Smooth muscle cell (in vitro differentiated cells): ENCODE results near the gene SMIM35. TPM values are rescaled to one million over a fixed set of nuclear protein-coding genes. Genes with fewer than 3 reads are reported as not detected.

Experiments
- DNase-seq: peaks from one replicate; lab custom pipeline; 2025; ENCODE audit not compliant: unreplicated experiment; lab: John Stamatoyannopoulos, UW
- H2AFZ ChIP-seq: fragments of 200-600 bp; sonication (generic); 2 replicates; pipeline ENCODE4 v1.6.0; 2016; ENCODE audit warnings: antibody characterized with exemption, low read depth, mild to moderate bottlenecking
- H3F3A ChIP-seq: fragments of 200-600 bp; sonication (generic); 2 replicates; pipeline ENCODE4 v1.6.0; 2017; ENCODE audit warnings: antibody characterized with exemption, low read depth
- H3K27ac ChIP-seq: fragments of 200-600 bp; sonication (generic); 2 replicates; pipeline ENCODE4 v1.5.1; 2016; ENCODE audit warnings: low read depth, mild to moderate bottlenecking
- H3K27me3 ChIP-seq: fragments of 200-600 bp; sonication (generic); 2 replicates; pipeline ENCODE4 v1.6.1; 2016; ENCODE audit warnings: low read depth, mild to moderate bottlenecking
- H3K36me3 ChIP-seq: fragments of 200-600 bp; sonication (generic); 2 replicates; pipeline ENCODE4 v1.5.1; 2016; ENCODE audit warnings: low read depth
- H3K4me1 ChIP-seq: fragments of 200-600 bp; sonication (generic); 2 replicates; pipeline ENCODE4 v1.5.1; 2016; ENCODE audit warnings: low read depth
- H3K4me2 ChIP-seq: fragments of 200-600 bp; sonication (generic); 2 replicates; pipeline ENCODE4 v1.6.0; 2016; ENCODE audit warnings: mild to moderate bottlenecking
- H3K4me3 ChIP-seq: fragments of 200-600 bp; sonication (generic); 2 replicates; pipeline ENCODE4 v1.5.1; 2016; ENCODE audit warnings: mild to moderate bottlenecking
- H3K79me2 ChIP-seq: fragments of 200-600 bp; sonication (generic); 2 replicates; pipeline ENCODE4 v1.6.0; 2016; ENCODE audit warnings: low read depth, mild to moderate bottlenecking
- H3K9ac ChIP-seq: fragments of 200-600 bp; sonication (generic); 2 replicates; pipeline ENCODE4 v1.6.0; 2016; ENCODE audit warnings: low read depth
- H3K9me3 ChIP-seq: fragments of 200-600 bp; sonication (generic); replicated peaks from 2 replicates; pipeline ENCODE4 v1.5.1; 2016; ENCODE audit warnings: low read depth
- H4K20me1 ChIP-seq: fragments of 200-600 bp; sonication (generic); 2 replicates; pipeline ENCODE4 v1.6.0; 2016; ENCODE audit warnings: low read depth
- WGBS: methylation state at CpG from one replicate; pipeline ENCODE4 v1.1.7; 2016; ENCODE audit warnings: low lambda C conversion rate; 5-methylcytosine and 5-hydroxymethylcytosine counted together
- polyA plus RNA-seq: library from polyadenylated mRNA; unstranded; fragments of >200 nt; fragmentation: Nextera tagmentation; extraction: Ambion mirVana; gene quantifications from 2 replicates; pipeline ENCODE4 v1.2.1, GENCODE V29; 2016
- total RNA-seq: library from RNA; depleted of rRNA; stranded (reverse); fragments of >200 nt; gene quantifications from 2 replicates; pipeline ENCODE4 v1.2.3, GENCODE V29; 2014
- TF ChIP-seq, protein P1 (sequence below): fragments of 200-600 bp; sonication (generic); IDR thresholded peaks from 2 replicates; pipeline ENCODE4 v1.5.1; 2017; ENCODE audit warnings: borderline replicate concordance, mild to moderate bottlenecking, antibody characterized with exemption; ENCODE audit not compliant: insufficient read depth, poor library complexity, severe bottlenecking

Gene SMIM35
- total and polyA plus RNA-seq, 2 experiments from 2014 or later: not detected

DNA sequence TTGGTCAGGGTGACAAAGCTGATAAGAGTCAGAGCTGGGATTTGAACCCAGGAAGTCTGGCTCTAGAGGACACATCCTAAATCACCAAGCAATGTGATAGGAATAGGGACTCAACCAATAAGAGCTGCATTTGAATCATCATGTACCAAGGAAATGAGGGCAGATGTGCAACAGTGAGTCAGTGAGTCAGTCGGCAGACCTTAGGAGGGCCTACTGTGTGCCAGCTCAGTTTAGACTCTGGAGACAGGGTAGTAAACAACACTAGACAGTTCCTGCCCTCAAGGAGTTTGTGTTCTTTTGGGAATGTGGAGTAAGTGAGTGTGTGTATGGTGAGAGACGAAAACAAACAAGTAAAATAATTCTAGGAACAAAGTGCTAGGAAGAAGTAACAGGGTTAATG lies 89.4 kb downstream of the SMIM35 start:
- no peaks in the 10 kb centered on the region for H3K27me3 ChIP-seq
- no peaks in the 10 kb centered on the region for H3K36me3 ChIP-seq
- TF ChIP-seq, protein P1, sequence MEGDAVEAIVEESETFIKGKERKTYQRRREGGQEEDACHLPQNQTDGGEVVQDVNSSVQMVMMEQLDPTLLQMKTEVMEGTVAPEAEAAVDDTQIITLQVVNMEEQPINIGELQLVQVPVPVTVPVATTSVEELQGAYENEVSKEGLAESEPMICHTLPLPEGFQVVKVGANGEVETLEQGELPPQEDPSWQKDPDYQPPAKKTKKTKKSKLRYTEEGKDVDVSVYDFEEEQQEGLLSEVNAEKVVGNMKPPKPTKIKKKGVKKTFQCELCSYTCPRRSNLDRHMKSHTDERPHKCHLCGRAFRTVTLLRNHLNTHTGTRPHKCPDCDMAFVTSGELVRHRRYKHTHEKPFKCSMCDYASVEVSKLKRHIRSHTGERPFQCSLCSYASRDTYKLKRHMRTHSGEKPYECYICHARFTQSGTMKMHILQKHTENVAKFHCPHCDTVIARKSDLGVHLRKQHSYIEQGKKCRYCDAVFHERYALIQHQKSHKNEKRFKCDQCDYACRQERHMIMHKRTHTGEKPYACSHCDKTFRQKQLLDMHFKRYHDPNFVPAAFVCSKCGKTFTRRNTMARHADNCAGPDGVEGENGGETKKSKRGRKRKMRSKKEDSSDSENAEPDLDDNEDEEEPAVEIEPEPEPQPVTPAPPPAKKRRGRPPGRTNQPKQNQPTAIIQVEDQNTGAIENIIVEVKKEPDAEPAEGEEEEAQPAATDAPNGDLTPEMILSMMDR: no peak
- no peak for DNase-seq
- no peak overlapping the region for H3K9ac ChIP-seq
- no peak overlapping the region for H3K4me3 ChIP-seq
- H3K4me1 ChIP-seq: peaks cover 5% of the 10 kb centered on the region
- no peaks in the 10 kb centered on the region for H4K20me1 ChIP-seq
- WGBS: 100% methylated on average over 2 of the region's 2 CpGs
- H3K27ac ChIP-seq: no peak overlapping the region
- no peak overlapping the region for H3K4me2 ChIP-seq
- H3F3A ChIP-seq: peaks cover 8% of the 10 kb centered on the region
- no peaks in the 10 kb centered on the region for H3K9me3 ChIP-seq
- no peaks in the 10 kb centered on the region for H3K79me2 ChIP-seq
- no peak overlapping the region for H2AFZ ChIP-seq

DNA sequence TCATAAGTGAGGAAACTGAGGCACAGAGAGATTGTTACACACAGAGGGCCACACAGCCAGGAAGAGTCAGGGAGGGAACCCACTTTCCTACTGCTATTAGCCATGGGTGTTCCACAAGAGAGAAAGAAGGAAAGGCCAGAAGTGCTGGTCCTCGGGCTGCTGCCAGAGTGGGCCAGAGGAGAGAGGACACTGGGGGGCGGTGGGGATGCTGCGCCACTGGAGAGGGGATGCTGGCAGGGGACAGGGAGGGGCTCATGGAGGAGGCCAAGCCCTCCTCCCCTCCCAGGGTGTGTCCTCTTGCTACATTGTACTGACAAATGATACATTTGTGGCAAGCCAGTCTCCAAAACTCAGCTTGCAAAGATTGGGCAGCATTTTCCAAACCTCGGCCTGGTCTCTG lies 90.7 kb downstream of the SMIM35 start:
- H2AFZ ChIP-seq: no peak overlapping the region
- no peak for DNase-seq
- no peak overlapping the region for H3K4me2 ChIP-seq
- no peaks in the 10 kb centered on the region for H3K4me1 ChIP-seq
- no peak overlapping the region for H3K9ac ChIP-seq
- no peaks in the 10 kb centered on the region for H3F3A ChIP-seq
- no peaks in the 10 kb centered on the region for H4K20me1 ChIP-seq
- H3K9me3 ChIP-seq: no peaks in the 10 kb centered on the region
- H3K4me3 ChIP-seq: no peak overlapping the region
- TF ChIP-seq, protein P1: no peak
- H3K79me2 ChIP-seq: no peaks in the 10 kb centered on the region
- WGBS: 97% methylated on average over 2 of the region's 4 CpGs
- no peaks in the 10 kb centered on the region for H3K27me3 ChIP-seq
- H3K36me3 ChIP-seq: no peaks in the 10 kb centered on the region
- no peak overlapping the region for H3K27ac ChIP-seq

DNA sequence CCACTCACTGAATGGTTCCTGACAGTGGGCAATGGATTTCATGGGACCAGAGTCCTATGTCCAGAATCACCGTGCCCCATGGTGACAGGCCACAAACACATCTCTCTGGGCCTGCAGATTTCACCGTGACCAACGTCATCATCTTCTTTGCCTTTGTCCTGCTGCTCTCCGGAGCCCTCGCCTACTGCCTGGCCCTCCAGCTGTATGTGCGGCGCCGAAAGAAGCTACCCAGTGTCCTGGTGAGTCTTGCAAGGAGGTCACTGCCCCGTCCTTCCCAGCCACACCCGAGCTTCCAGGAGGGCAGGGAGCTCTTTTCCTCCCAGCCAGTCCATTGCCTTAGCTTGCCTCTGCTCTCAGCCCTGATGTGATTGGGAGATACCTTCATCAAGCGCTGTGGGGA lies 91.3 kb downstream of the SMIM35 start:
- Histone ChIP-seq H3K4me2 (no peak overlapping the region), H3K4me1 (no peaks in the 10 kb centered on the region), H3K27ac (no peak overlapping the region), H4K20me1 (no peaks in the 10 kb centered on the region), H3K4me3 (no peak overlapping the region), H3K36me3 (no peaks in the 10 kb centered on the region), H3K79me2 (no peaks in the 10 kb centered on the region), H2AFZ (no peak overlapping the region), H3K9ac (no peak overlapping the region), H3K9me3 (no peaks in the 10 kb centered on the region), H3K27me3 (no peaks in the 10 kb centered on the region), H3F3A (no peaks in the 10 kb centered on the region)
- TF ChIP-seq, protein P1: no peak
- 98% methylated on average over 11 of the region's 11 CpGs for WGBS
- DNase-seq: no peak

DNA sequence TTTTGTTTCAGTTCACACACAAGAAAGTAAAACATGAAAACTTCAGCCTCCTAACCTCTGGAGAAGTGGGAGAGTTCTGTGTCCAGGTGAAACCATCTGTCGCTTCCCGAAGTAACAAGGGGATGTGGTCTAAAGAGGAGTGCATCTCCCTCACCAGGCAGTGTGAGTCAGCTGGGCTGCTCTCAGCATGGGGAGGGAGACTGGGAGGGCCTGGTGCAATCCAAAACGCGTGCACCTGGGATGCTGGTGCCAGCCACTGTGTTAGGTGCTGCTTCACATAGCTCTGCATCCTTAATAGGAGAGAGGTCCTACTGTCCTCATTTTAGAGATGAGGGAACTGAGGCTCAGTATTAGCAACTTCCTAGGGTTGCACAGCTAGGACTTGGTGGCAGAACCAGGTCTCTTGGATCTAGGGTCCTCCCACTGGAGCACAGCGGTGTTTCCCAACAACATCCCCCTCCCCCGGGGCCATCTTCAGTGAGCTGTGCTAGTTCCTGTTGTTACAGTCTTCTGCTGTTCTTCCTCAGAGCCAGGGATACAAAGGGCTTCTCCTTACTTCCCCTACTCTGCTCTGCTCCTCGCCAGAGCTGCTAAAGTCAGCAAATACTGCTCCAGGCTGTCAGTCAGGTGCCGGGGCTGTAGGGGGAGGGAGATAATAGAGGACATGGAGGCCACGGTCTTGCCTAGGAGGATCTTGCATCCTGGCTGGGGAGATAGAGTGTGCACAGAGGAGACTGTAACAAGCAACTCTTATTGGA lies 92.6 kb downstream of the SMIM35 start:
- Histone ChIP-seq H3K27me3 (no peaks in the 10 kb centered on the region), H3K4me1 (no peaks in the 10 kb centered on the region), H3K4me2 (no peak overlapping the region), H3K9ac (no peak overlapping the region), H4K20me1 (no peaks in the 10 kb centered on the region), H3K9me3 (no peaks in the 10 kb centered on the region), H3K27ac (no peak overlapping the region), H2AFZ (no peak overlapping the region), H3K36me3 (no peaks in the 10 kb centered on the region), H3K4me3 (no peak overlapping the region), H3F3A (no peaks in the 10 kb centered on the region), H3K79me2 (no peaks in the 10 kb centered on the region)
- no peak for DNase-seq
- TF ChIP-seq, protein P1: no peak
- WGBS: 76% methylated on average over 9 of the region's 9 CpGs
